Endothelial cell (in vitro differentiated cells): ENCODE results near the gene RGL1. TPM values are rescaled to one million over a fixed set of nuclear protein-coding genes. Genes with fewer than 3 reads are reported as not detected.

ENCODE experiments used
- DNase-seq: peaks from one replicate; pipeline ENCODE4 v3.0.0; 2021; ENCODE audit warnings: low spot score
- H3K27ac Mint-ChIP-seq: one replicate; pipeline ENCODE4 v1.8.0; 2021; ENCODE audit warnings: mixed read lengths, inconsistent platforms; ENCODE audit not compliant: unreplicated experiment
- H3K27me3 Mint-ChIP-seq: one replicate; pipeline ENCODE4 v1.8.0; 2021; ENCODE audit warnings: mild to moderate bottlenecking, moderate library complexity, mixed read lengths, inconsistent platforms; ENCODE audit not compliant: unreplicated experiment
- H3K36me3 Mint-ChIP-seq: one replicate; pipeline ENCODE4 v1.8.0; 2021; ENCODE audit warnings: mild to moderate bottlenecking, low read depth, mixed read lengths, inconsistent platforms; ENCODE audit not compliant: unreplicated experiment
- H3K4me1 Mint-ChIP-seq: one replicate; pipeline ENCODE4 v1.8.0; 2021; ENCODE audit warnings: mild to moderate bottlenecking, mixed read lengths, inconsistent platforms; ENCODE audit not compliant: unreplicated experiment
- H3K4me3 Mint-ChIP-seq: one replicate; pipeline ENCODE4 v1.8.0; 2021; ENCODE audit warnings: mild to moderate bottlenecking, mixed read lengths, inconsistent platforms; ENCODE audit not compliant: unreplicated experiment
- H3K9me3 Mint-ChIP-seq: one replicate; pipeline ENCODE4 v1.8.0; 2021; ENCODE audit warnings: mixed read lengths, inconsistent platforms; ENCODE audit not compliant: unreplicated experiment
- total RNA-seq: library from RNA; stranded (reverse); fragmentation: NEBNext Ultra II Directional; extraction: Animal tissue kit (Norgen Biotek cat#: 25700); gene quantifications from one replicate; pipeline ENCODE4 v1.2.1, GENCODE V29; 2021; ENCODE audit not compliant: unreplicated experiment
- TF ChIP-seq, protein P1 (sequence below): fragments of 200-600 bp; sonication (generic); IDR thresholded peaks from one replicate; pipeline ENCODE4 v1.5.0; 2021; ENCODE audit warnings: antibody characterized with exemption; ENCODE audit not compliant: unreplicated experiment

Gene RGL1
- total RNA-seq, 1 donor from 2014 or later = 60.7 TPM

DNA sequence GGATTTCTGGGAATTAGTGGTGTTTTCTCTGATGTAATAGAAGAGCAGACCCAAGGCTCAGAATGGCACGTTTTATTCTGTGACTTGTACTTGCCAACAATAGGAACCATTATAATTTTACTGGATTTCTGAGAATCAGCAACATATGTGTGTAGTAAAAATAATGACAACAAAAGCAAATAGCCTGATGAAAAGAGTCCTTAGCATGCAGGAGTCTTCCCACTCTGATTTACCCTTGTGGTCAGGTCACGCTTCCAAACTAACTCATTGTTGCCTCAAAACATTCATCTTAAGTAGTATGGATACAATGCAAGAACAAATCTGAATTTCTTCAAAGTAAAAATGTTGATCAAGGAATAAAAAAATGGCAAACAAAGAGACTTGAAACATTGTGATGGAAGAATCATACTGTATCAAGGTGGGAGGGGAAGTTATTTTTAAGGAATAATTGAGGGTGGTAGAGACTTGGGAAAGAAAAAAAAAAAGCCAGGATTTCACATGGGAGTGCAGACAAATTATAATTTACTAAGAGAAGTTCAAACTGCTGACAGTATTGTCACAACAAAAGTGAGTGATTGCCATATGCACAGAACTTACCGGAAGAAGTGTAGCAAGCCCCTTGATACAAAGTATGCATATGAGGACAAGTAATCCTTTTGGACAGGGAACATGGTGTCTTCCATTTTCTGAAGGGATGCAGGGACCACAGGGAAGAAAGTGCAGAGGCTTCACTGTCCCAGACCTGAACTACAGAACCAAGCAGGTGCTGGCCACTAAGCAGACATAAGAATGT, 31.2 kb upstream of the RGL1 start:
- peaks cover 5% of the 10 kb centered on the region for H3K27me3 Mint-ChIP-seq
- no peak overlapping the region for H3K4me3 Mint-ChIP-seq

DNA sequence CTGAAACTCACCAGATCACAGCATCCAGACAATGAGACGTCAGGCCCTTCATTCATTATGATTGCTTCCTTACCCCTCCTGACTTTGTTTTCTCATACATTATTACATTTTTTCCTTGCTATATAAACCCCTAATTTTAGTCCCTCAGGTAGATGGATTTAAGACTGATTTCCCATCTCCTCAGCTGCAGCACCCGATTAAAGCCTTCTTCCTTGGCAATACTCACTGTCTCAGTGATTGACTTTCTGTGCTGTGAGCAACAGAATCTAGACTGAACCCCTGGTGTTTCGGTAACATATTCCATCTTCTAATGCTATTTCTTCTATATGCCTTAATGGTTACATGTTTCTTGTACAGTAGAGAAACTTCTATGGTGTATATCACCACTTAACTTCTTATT, 30.0 kb upstream of the RGL1 start:
- peaks cover 30% of the 10 kb centered on the region for H3K9me3 Mint-ChIP-seq
- TF ChIP-seq, protein P1, sequence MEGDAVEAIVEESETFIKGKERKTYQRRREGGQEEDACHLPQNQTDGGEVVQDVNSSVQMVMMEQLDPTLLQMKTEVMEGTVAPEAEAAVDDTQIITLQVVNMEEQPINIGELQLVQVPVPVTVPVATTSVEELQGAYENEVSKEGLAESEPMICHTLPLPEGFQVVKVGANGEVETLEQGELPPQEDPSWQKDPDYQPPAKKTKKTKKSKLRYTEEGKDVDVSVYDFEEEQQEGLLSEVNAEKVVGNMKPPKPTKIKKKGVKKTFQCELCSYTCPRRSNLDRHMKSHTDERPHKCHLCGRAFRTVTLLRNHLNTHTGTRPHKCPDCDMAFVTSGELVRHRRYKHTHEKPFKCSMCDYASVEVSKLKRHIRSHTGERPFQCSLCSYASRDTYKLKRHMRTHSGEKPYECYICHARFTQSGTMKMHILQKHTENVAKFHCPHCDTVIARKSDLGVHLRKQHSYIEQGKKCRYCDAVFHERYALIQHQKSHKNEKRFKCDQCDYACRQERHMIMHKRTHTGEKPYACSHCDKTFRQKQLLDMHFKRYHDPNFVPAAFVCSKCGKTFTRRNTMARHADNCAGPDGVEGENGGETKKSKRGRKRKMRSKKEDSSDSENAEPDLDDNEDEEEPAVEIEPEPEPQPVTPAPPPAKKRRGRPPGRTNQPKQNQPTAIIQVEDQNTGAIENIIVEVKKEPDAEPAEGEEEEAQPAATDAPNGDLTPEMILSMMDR = no peak
- H3K36me3 Mint-ChIP-seq = peaks cover 32% of the 10 kb centered on the region
- DNase-seq = no peak
- peaks cover 5% of the 10 kb centered on the region for H3K27me3 Mint-ChIP-seq
- no peaks in the 10 kb centered on the region for H3K4me1 Mint-ChIP-seq
- H3K4me3 Mint-ChIP-seq = peak overlapping the region; percentile 40
- no peak overlapping the region for H3K27ac Mint-ChIP-seq

More for the DNA sequence above, 31.2 kb upstream of the RGL1 start:
- Mint-ChIP-seq H3K36me3 (peaks cover 33% of the 10 kb centered on the region), H3K4me1 (no peaks in the 10 kb centered on the region), H3K27ac (no peak overlapping the region), H3K9me3 (peaks cover 31% of the 10 kb centered on the region)
- no peak for DNase-seq
- TF ChIP-seq, protein P1 = no peak

DNA sequence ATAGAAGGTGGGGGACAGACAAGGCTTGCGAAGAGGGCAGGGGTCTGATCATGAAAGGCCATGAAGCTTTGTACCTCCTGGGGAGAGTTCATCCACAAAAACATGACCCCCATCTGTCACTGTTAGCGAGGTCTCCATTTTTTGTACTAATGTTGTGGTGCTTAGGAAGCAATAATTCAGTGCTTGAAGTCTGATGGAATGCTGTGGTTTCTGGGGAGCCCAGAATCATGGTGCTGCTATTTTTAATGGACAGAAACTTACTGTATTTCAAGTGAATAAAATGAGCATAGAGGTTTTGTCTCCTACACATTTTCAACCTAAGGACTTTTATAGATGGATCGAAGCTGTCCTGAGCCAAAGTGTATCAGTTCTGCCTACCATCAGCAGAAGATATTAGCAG, 28.2 kb upstream of the RGL1 start:
- DNase-seq = no peak
- Mint-ChIP-seq H3K27me3 (peaks cover 5% of the 10 kb centered on the region), H3K4me1 (no peaks in the 10 kb centered on the region), H3K4me3 (no peak overlapping the region), H3K9me3 (peaks cover 15% of the 10 kb centered on the region), H3K27ac (no peak overlapping the region), H3K36me3 (peaks cover 25% of the 10 kb centered on the region)
- TF ChIP-seq, protein P1 = no peak

DNA sequence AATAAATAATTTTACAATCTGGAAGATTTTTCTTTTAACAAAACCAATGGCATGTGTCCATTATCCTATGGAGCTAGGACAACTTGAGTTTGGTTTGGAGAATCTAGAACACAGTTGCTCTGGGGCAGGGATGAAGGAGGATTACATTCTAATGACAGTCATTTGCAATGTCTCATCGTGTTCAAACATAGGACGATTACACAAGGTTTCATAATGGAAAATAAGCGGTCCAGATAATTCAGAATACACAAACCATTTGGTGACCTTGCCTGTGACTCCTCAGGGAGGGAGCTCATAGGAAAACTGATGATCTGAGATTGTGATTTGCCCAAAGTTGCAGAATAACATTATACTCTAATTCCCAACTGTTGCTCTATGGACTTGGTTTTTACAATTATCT, 27.6 kb upstream of the RGL1 start:
- Mint-ChIP-seq H3K27me3 (peaks cover 5% of the 10 kb centered on the region), H3K36me3 (peaks cover 24% of the 10 kb centered on the region), H3K4me1 (no peaks in the 10 kb centered on the region), H3K4me3 (no peak overlapping the region), H3K27ac (no peak overlapping the region), H3K9me3 (peaks cover 11% of the 10 kb centered on the region)
- no peak for DNase-seq
- TF ChIP-seq, protein P1 = no peak

DNA sequence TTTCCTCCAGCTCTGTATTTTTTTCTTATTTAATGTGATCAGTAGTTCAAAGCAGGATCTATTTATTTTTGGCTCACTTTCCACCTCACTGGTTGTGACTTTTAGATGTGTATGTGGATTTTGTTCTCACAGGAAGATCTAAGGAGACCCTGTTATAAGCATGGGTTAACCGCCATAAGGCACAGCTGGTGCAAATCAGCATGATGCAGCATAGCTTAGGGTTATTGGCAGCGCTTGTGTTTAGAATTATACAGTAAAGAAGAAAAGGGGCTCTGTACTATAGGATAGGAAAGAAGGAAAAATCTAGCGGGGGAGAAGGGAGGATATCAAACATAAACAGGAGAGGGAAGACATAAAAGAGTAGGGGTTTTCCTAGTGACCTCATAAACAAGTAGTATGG, 26.9 kb upstream of the RGL1 start:
- peaks cover 4% of the 10 kb centered on the region for H3K27me3 Mint-ChIP-seq
- DNase-seq = no peak
- no peak overlapping the region for H3K27ac Mint-ChIP-seq
- H3K9me3 Mint-ChIP-seq = peaks cover 9% of the 10 kb centered on the region
- H3K4me3 Mint-ChIP-seq = no peak overlapping the region
- no peaks in the 10 kb centered on the region for H3K4me1 Mint-ChIP-seq
- peaks cover 20% of the 10 kb centered on the region for H3K36me3 Mint-ChIP-seq
- TF ChIP-seq, protein P1 = no peak
